KBM-7 (cell line): ENCODE measurements around the gene CNDP1.

Source experiments
- DNase-seq: peaks from one replicate; pipeline ENCODE4 v3.0.0-alpha.2; 2015
- in situ Hi-C: fragments of 300-500 bp; cut with MboI; formaldehyde crosslinking; loops from 2 replicates; pipeline ENCODE4 v1.14.3; 2020; ENCODE audit warnings: low sequenced_read_pairs, low pct_unique_long_range_greater_than_20kb, mixed read lengths

CNDP1 gene

DNA sequence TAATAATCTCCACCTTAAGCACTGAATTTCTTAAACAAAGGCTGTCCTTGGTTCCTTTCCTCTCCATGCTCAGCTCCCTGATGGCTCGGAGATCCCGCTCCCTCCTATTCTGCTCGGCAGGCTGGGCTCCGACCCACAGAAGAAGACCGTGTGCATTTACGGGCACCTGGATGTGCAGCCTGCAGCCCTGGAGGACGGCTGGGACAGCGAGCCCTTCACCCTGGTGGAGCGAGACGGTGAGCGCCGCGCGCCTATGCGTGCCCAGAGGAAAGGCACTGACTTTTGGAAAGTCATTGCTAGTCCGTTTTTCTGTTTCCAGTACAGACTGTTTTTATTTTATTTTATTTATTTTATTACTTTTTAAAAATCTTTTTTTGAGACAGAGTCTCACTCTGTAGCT is 28.5 kb upstream of the CNDP1 start:
- no peak for DNase-seq
- in situ Hi-C loops = no loop called here

DNA sequence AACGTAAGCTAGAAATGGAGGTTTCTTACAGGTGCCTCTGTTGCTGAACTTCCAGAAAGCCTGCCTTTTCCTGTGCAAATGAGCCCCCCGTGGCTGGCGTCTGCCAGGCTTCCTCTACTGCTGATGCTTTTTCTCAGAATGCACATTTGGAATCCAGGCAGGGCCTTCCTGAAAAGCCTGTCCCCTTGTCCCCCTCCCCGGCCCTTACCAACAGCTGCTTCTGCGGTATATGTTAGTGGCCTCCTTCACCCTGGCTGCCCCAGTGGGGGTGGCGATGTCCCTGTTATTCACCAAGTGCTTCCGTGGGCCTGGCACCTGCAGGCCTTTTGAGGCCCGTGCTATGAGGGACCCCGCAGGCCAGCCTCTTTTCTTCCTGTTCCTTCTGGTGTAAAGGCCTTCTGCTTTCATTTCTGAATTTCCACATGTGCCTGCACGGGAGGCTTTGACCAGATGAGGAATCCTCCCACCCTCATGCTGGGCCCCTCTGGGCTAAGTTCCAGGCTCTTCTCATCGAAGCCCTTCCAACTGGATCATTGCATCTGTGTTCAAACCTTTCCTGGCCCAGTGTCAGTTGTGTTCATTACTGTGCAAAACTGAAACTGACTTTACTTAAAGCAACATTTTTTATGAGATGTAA is 27.7 kb upstream of the CNDP1 start:
- in situ Hi-C loops = no loop called here
- no peak for DNase-seq

DNA sequence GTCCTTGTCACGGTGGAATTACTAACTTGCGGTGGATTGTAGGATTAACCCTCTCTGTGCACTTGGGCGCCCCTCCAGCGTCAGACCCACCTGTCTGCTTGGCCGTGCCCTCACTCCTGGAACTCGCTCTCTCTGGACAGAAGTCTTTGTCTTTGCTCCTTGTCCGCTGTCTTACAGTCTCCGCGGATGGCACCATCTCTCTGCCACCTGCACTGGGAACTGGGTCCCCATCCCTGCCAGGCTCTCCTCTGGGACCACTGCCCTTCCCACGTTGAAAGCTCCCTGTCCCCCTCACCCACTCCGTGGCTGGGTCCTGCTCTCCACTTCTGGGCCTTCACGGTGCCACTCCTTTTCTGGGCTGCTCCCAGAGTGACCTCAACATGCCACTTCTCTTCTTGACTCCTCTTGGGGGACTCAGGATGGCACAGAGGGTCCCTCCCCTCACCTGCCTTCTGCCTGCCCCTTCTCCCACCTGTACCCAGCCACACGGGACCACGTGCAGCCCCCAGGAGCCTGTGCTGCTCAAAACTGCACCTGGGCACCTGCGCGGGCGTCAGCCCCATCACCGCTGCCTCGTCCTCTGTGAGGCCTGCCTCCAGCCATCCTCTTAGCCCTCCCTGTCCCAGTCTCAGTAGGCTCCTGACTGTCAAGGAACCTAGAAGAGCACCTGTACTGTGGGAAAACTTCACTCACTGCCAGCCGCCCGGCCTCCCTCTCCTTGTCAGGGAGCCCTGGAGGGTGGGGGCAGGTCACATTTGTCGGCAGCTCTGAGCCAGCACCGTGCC is 27.0 kb upstream of the CNDP1 start:
- no peak for DNase-seq
- in situ Hi-C loops = no loop called here

DNA sequence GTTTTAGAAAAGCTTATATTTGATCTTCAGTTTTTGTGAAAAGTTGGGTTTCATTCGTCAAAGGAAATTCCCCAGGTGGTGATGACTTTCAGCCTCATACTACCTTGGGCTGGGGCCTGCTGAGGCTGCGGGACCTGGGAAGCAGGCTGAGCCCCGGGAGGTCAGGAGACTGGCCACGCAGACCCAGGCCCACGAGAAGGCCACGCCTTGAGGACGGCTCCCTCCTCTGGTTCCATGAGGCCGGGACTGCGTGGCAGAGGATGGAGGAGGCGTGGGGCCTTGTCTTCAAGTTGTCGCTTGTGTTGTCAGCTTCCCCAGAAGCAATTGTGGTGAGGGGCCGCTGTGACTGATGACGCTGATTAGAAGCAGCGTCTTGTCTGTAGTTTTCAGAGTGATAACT is 26.4 kb upstream of the CNDP1 start:
- in situ Hi-C loops = no loop called here
- DNase-seq = no peak

DNA sequence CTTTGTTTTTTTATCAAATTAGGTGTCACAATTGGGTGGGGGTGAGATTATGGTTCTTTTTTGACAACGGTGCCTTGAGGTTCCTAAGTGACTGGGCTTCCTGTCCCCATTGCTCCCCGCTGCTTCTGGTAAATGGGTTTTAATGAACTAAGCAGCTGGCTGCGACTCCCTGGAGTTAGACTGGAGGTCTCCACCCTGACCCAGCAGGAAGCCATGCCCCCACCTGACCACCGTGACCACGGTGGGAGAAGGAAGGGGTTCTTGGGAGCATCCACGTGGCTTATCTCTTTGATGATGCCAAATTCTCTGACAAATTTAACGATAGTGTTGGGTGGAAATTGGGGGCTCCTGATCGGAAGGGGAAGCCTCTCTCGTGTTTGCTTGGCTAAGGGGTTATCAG is 25.9 kb upstream of the CNDP1 start:
- no peak for DNase-seq
- in situ Hi-C loops = no loop called here

DNA sequence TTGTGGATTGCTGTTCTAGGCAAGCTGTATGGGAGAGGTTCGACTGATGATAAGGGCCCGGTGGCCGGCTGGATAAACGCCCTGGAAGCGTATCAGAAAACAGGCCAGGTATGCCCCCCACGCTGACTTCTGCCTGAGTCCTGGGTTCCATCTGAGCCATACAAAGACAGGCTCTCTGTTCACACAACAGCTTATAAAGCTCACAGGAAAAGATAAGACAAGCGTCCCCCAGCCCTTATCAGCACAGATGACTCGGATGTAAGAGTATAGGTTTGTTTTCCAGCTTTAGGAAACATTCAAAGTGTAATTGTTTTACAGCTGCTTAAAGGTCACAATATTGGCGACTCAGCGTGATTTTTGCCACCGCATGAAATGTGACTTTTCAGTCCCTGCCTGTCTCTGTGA is 25.5 kb upstream of the CNDP1 start:
- DNase-seq = no peak
- in situ Hi-C loops = no loop called here

DNA sequence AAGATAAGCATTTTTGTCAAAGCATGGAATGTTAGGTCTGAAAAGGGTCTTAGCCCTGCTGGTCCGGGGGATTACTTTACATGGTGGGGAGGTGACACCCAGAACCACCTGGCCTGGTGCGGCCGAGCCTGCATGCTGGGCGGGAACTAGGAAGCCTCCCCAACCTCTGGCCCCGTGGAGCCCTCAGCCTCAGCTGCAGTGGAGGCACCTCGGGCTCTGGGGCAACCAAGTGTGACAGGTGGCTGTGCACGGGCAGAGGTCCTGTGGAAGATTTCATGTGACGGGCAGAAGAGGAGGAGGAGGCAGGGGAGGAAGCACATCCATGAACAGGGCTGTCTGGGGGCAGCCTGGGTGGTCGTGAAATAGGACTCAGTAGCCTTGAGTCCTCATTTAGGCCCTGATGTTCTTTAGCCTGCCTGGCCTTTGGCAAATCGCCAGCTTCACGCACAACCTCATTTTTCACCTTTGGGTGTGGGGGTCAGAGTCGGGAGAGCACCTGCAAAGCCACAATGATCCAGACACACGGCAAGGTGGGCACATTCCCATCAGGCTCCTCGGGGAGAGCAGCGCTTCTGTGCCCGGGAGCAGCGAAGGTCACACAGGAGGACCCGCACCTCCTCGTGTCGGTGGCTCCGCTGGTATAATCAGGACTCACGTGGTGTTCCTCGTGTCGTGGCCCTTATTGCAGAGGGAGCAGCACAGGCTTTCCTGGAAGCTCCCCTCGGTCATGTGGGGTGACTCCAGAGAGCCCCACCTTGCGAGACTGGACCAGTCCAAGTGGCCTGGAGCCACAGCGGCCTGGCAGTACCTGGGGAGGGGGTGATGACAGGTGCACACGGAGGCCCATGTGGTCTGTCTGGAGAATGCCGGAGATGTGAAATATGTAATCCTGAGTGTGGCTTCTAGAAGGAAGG is 24.2 kb upstream of the CNDP1 start:
- in situ Hi-C loops = no loop called here
- DNase-seq = no peak

DNA sequence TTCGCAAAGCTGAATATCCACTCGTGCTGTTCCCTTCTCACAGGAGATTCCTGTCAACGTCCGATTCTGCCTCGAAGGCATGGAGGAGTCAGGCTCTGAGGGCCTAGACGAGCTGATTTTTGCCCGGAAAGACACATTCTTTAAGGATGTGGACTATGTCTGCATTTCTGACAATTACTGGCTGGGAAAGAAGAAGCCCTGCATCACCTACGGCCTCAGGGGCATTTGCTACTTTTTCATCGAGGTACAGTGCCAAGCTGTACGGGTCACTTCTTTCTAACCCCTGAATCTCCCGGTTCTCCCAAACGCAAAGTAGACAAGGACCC is 23.6 kb upstream of the CNDP1 start:
- in situ Hi-C loops = no loop called here
- no peak for DNase-seq

DNA sequence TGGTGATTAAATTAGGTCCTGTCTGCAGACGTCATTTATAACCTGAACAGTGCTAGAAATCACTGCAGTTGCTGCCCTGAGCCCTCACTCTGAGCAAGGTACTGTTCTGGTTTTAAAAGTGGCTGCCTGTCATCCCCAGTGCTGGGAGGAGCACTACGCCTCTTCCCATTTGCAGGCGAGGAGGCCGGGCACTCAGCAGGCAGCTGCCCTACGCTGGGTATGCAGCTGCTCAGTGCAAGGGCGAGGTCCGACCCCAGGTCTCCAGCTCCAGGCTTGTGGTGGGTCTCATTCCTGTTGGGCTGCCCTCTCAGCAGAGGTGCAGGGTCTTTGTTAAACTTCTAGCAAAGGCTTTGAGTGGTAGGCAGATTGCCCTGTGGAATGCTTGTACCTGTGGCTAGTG is 22.5 kb upstream of the CNDP1 start:
- in situ Hi-C loops = no loop called here
- no peak for DNase-seq

DNA sequence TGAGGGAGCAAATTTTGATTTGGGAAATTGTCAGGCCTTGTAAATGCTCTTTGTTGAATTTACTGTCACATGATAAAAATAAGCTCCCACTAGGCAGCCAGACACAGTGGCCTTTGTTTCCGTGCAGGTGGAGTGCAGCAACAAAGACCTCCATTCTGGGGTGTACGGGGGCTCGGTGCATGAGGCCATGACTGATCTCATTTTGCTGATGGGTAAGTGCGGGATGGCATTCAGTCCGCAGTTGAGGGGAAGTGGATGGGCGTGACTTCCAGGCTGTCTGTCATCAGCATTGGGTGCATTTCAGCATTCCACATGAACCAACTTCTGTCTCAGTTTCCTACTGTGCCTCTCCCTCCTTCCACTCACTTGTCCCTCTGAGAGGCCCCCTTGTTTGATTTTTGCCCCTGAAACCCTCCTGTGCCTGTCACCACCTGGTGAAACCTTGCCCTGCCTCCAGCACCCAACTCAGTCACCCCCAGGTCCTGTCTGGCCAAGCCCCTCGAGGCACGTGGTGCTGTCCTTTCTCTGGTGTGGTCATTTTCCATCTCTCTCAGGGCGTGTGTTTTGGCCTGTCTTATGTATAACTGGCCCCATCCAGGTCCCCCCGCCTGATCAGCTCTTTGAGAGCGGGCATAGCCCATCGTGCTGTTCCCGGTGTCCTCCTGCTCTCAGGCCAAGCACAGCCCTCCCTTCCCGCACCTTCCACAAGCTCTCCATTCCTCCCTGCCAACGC is 21.8 kb upstream of the CNDP1 start:
- in situ Hi-C loops = no loop called here
- no peak for DNase-seq

DNA sequence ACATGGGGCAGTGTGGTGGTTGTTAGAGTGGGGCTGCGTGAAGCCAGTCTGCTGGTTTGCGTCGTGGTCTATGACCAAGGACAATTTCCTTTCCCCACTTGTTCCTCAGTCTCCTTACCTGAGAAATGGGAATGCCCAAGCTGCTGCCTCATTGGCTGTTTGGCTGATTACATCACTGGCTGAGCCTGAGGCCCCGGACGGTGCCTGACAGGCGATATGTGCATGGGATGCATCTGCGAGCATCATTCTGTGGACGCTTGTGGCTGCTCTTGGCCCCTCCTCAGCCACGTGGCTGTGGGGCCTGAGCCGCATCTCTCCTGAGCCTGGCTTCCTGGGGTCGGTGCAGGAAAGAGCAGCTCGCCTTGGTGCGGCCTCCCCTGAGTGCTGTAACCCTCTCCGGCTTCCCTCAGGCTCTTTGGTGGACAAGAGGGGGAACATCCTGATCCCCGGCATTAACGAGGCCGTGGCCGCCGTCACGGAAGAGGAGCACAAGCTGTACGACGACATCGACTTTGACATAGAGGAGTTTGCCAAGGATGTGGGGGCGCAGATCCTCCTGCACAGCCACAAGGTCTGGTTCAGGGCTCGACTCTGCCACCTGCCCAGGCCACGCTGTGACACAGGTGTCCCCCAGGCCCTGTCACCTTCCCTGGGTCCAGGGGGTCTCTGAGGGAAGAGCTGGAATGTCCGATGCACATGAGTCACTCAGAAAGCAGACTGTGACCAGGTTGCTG is 21.0 kb upstream of the CNDP1 start:
- in situ Hi-C loops = no loop called here
- no peak for DNase-seq

DNA sequence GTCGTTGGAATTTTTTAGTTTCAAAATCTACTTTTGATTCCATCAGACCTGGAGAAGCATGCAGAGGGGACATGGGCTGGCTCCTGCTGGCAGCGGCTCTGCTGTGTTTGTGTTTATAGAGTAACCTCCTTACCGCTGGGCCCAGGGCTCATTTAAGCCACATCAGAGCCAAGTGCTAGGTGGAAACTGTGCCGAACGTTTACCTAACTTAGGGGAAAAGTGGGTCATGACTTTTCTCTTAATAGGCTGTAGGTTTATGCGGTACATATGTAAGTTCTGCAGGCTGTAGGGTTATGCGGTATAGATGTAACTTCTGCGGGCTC is 20.5 kb upstream of the CNDP1 start:
- in situ Hi-C loops = no loop called here

DNA sequence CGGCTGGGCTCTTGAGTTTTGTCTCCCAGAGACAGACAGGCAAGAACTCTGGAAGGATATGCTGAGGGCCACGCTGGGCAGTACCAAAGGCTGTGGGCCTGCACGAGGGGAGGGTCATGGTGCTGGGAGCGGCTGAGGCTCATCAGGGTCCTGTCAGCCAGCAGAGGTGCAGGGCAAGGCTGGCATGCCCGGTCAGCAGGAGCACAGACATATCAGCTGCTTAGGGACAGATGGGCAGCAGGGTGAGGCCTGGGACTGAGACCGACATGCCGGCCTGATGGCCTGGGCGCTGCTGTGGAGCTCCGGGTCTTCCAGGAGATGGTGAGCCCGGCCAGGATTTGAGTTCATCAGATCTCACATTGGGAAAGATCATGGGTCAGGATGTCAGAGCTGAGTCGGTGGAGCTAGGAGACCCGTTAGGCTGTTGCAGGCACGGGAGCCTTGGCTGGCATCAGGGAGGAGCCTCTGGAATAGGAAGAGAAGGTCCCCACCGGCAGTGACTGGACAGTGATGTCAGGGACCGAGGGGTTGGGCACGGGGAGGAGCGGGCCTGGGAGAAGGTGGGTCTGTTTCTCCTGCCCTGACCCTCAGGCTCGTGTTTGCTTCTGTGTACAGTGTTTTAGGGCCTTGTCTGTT is 19.3 kb upstream of the CNDP1 start:
- in situ Hi-C loops = no loop called here
- DNase-seq = no peak

More for the DNA sequence above, 20.5 kb upstream of the CNDP1 start:
- no peak for DNase-seq

DNA sequence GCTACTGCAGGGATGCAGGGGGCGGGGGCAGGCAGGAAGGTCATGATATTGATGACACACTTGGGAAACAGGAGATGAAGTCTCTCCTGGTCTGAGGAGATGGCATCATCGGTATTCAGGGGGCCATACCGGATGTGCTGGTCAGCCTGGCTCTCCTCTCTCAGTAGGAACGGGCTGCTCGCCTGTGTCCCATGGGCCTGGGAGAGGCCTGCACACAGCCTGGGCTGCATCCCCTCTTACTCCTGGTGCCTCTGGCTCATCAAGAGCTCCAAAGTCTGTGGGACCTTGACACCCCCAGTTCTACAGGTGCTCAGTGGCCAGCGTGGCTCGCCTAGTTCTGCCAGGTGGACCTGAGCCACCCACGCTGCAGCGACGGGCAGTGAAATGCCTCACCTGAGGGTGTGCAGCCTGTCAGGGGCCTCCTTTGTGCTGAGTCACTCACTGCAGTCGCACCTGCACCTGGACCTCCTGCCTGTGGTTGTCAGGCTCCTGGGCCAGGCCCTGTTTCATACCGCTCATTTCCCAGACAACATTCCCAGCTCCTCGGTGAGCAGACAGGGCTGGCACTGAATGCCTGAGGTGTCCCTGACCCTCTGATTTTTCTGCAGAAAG is 18.6 kb upstream of the CNDP1 start:
- DNase-seq = no peak
- in situ Hi-C loops = no loop called here

DNA sequence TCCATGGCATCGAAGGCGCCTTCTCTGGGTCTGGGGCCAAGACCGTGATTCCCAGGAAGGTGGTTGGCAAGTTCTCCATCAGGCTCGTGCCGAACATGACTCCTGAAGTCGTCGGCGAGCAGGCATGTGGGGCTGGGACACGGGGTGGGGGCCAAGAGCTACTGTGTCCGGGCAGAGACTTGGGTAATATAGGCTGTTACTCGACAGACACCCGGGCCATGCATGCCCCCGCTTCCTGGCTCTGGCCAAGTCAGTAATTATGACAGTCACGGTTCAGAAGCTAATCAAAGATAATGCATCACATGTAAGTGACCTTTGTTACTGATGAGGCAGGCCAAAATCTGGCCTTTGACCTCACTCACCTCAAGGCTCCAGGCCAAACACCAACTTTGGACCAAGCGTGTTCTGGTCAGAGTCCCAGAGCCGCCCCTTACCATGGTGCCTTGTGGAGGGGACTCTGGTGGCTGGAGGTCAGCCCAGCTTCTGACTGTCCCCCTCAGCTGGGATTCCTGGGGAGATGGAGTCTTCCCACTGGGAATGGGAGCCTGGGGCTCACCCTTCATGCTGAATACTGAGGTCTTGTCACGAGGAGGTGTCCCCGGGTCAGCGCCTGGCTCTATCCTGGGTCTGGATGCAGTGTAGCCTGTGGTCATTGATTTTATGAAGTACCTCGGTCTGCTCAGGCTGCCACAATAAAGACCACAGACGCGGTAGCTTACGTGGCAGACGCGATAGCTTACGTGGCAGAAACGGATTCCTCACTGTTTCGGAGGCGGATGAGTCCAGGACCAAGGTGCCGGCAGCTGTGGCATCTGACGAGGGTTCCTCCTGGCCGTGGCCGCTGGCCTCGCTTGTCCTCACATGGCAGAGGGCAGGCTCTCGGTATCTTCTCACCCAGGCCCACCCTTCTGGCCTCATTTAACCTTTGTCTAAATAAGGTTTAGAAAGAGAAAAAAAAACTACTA is 17.7 kb upstream of the CNDP1 start:
- DNase-seq = no peak
- in situ Hi-C loops = no loop called here

DNA sequence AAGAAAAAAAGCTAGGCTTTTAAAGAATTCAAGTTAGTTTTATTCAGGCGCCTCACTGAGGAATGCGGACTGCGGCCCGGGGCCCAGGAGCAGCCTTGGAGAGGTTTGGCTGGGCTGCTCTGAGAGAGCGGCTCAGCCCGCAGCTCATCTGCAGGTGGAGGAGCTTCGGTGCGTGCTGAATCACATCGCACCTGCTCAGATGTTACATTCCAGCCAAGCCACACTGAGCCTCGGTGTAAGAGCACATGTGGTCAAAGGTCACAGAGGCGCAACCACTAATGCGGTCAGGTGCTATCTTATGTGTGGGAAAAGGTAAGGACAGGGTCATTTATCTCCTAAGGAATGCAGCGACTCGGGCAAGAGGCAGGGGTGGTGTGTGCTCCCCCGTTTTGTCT is 17.1 kb upstream of the CNDP1 start:
- DNase-seq = no peak
- in situ Hi-C loops = no loop called here
